Nucleus accumbens (tissue), 56 donors: ENCODE data around the gene RYR2.
A peak's percentile ranks its signal among the peaks of the same experiment; 100 is the strongest.
"Not testable (repeated sequence)": the region's sequence is repeated elsewhere in the genome, so short reads cannot be mapped to it uniquely, and the experiment has no call there.

Experiments used
- DNase-seq, 56 donors: peaks; one replicate each; lab custom pipeline; 2025; lab: John Stamatoyannopoulos, UW

The RYR2 gene

GRCh38 chr1:237811633-237812032 lies 769.6 kb downstream of the RYR2 start:
- DNase-seq = no peak

DNA sequence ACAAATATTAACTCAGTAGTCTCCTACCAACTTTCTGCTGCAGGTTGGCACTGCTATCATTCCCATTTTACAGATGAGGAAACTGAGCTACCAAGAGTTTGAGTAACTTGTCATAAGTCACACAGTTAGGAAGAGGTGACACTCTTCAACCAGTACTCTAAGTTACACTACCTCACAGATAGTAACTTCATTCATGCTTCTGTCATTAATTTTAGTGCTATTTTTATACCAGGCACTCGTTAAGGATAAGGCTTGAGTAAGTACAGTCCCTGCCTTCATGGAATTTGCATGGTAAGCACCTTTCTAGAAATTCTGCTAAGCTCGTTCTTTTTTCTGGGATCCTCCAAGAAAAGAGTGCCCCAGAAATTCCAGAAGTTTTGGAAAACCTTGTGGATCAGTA lies 770.1 kb downstream of the RYR2 start:
- no peak for DNase-seq

- no peak for DNase-seq
Measured at GRCh38 chr1:237814319-237814924, 772.4 kb downstream of the RYR2 start.

DNA sequence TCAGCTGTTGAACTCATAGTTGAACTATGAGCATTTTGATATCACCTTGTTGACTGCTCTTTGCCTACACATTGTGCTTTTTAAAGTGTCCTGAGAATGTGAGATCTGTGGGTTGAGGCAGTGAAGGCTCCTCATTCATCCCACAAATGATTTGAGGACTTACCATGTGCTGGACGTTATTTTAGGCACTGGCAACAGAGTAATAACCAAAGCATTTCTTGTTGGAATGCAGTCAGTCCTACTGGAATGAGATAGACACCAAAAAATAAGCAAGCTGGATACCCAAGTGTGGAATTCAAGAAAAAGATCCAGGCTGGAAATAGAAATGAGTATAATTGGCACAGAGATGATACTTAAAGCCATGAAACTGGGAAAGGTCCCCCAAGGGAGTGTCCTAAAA lies 775.3 kb downstream of the RYR2 start:
- no peak for DNase-seq

DNA sequence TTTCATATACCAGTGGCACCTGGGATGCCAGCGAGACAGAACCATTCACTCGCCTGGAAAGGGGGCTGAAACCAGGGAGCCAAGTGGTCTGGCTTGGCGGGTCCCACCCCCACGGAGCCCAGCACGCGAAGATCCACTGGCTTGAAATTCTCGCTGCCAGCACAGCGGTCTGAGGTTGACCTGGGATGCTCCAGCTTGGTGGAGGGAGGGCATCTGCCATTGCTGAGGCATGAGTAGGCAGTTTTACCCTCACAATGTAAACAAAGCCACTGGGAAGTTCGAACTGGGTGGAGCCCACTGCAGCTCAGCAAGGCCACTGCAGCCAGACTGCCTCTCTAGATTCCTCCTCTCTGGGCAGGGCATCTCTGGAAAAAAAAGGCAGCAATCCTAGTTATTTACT lies 778.6 kb downstream of the RYR2 start:
- DNase-seq = not testable (repeated sequence)

GRCh38 chr1:237832858-237833257 lies 790.9 kb downstream of the RYR2 start:
- DNase-seq = no peak

DNA sequence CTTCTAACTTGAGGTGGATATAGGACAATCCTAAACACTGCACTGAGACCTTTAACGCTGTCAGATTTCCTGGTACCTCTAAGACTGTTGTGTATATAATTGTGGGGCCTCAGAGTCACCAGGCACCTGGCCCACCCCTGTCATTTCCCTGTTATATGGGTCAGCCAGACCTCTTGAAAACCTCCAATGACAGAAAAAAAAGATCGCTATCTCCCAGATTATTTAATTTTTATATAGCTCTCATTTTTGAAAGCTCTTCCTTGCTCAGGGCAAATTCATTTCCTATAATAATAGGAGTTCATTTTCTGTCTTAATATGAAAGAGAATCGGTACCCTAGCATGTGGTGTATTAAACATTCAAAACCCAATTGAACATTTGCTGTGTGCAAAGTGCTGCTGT lies 792.1 kb downstream of the RYR2 start:
- no peak for DNase-seq

- no peak for DNase-seq
Measured at GRCh38 chr1:237834461-237834860, 792.5 kb downstream of the RYR2 start.

DNA sequence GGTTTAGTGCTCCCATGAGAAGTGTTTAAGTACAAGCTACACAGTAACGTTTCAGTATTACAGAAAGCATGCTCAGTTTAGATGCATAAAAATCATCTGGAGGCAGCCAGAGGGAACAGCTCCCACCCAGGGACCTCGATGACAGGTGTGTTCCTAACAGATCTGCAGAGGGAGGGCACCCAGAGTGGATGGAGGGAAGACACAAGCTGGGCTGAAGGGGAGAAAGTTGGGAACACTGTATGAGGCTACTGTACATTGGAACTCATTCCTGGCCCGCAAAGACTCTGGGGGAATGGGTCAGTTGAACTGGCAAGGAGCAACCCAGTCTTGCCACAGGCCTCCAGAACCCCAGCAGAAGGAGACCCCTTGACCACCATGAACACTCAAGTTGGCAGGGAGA lies 796.3 kb downstream of the RYR2 start:
- no peak for DNase-seq

GRCh38 chr1:237838904-237839534 lies 797.0 kb downstream of the RYR2 start:
- DNase-seq = no peak

- DNase-seq = no peak
Measured at GRCh38 chr1:237841485-237841884, 799.5 kb downstream of the RYR2 start.

DNA sequence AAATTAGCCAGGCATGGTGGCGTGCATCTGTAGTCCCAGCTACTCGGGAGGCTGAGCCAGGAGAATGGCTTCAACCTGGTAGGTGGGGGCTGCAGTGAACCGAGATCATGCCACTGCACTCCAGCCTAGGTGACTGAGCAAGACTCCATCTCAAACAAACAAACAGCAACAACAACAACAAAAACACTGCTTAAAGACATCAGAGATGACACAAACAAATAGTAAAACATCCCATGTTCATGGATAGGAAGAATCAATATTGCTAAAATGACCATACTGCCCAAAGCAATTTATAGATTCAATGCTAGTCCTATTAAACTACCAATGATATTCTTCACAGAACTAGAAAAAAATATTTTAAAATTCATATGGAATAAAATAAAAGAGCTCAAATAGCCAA lies 801.5 kb downstream of the RYR2 start:
- not testable (repeated sequence) for DNase-seq

GRCh38 chr1:237851210-237851845 lies 809.3 kb downstream of the RYR2 start:
- peak in 32 of 56 donors; percentile 1 to 82 (median 30) for DNase-seq

- DNase-seq = no peak
Measured at GRCh38 chr1:237852342-237852741, 810.4 kb downstream of the RYR2 start.

DNA sequence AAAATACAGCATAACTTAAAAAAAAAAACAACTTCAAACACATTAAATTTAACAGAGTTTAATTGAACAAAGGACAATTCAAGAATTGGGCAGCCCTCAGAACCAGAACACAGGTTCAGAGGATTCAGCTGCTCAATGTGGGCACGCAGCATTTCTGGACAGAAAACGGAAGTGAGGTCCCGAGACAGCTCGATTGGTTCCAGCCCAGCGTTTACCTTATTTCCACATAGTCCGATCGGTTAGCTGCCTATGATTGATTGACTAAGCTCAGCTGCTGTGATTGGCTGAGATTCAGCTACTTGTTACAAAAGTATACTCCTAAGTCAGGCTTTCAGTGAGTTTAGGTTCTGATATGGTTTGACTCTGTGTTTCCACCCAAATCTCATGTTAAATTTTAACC lies 815.5 kb downstream of the RYR2 start:
- DNase-seq = no peak

DNA sequence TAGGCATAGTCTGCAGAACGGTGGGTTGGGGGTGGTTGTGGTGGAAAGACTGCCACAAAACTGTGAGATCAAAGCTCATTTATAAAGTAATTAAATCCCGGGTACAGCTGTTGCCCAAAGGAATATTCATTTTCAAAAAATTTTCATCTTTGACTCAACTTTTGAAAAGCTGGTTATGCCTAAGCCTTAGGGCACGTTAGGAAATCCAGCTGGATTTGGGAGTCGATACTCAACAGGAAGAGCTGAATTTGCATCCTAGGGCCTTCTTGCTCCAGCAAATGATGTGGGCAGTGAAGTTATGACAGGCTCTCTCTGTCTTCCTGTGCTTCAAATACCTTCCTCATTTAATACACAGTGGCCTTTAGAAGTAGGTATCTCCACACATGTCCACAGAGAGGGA lies 817.0 kb downstream of the RYR2 start:
- DNase-seq = no peak

DNA sequence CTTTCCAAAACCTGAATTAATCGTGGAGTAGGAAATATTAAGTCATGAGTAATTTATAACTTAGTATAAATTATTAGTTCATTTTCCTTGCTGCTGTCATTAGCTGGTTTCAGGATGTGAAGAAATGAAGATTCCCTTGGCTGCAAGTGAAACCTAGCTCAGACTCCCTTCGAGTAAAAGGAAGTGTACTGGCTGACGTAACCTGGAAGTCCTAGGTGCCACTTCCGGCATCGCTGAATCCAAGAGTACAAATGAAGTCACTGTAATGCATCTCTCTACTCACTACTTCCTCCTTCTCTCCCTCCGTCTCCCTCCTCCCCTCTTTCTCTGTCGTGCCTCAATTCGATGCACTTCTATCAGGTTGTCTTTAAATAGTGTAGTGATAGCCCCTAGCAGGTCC lies 820.0 kb downstream of the RYR2 start:
- no peak for DNase-seq

- no peak for DNase-seq
Measured at GRCh38 chr1:237863234-237863633, 821.2 kb downstream of the RYR2 start.

- DNase-seq = peak in 52 of 56 donors; percentile 2 to 81 (median 42)
Measured at GRCh38 chr1:237864338-237865244, 822.6 kb downstream of the RYR2 start.

DNA sequence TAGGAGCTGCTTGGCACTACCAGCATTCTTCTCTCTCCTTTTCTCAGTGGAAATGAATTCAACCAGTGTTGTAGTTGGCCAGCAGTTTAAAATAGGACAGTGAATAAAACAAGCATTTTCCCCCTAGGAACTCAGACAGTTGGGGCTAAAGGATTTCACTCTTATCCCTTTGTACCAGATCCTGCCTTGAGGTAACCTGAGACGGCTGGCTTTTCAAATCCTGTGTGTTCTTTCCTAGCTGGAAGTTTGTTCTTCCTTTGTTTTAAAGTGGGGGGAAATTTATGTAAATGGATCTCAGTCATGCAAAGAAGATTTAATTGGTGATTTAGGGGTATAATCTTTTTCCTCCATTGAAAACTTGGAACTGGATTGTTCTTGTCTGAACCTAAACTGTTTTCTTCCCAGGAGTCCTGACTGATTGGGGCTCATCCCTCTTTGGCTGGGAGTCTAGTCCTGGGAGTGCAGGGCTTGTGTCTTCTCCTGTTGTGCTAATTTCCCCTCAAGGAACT lies 825.5 kb downstream of the RYR2 start:
- DNase-seq = no peak
